Duodenal mucosa (tissue), 2 donors: Measurements from ENCODE around the gene PSMD6.

ENCODE experiments used
- H3K27ac ChIP-seq: one replicate; pipeline ENCODE4 v1.7.0; 2013; ENCODE audit warnings: low read depth, low read length
- H3K27me3 ChIP-seq, 2 donors: one replicate each; pipeline ENCODE4 v1.7.0; 2013; ENCODE audit warnings: low read length in 2 of 2, control low read depth in 1 of 2; ENCODE audit not compliant: insufficient read depth in 2 of 2, control insufficient read depth in 1 of 2
- H3K36me3 ChIP-seq, 2 donors: one replicate each; pipeline ENCODE4 v1.7.0; 2013; ENCODE audit warnings: low read length in 2 of 2, control low read depth in 1 of 2; ENCODE audit not compliant: insufficient read depth in 2 of 2, control insufficient read depth in 1 of 2
- H3K4me1 ChIP-seq, 2 donors: one replicate each; pipeline ENCODE4 v1.7.0; 2013; ENCODE audit warnings: low read length in 2 of 2, control low read depth in 1 of 2; ENCODE audit not compliant: insufficient read depth in 2 of 2, control insufficient read depth in 1 of 2
- H3K4me3 ChIP-seq, 2 donors: one replicate each; pipeline ENCODE4 v1.7.0; 2013; ENCODE audit warnings: low read length in 2 of 2, low read depth in 1 of 2
- H3K9ac ChIP-seq, 2 donors: one replicate each; pipeline ENCODE4 v1.7.0; 2013; ENCODE audit warnings: low read length in 2 of 2, low read depth in 1 of 2
- H3K9me3 ChIP-seq, 2 donors: one replicate each; pipeline ENCODE4 v1.7.0; 2013; ENCODE audit warnings: low read length in 2 of 2, control low read depth in 1 of 2; ENCODE audit not compliant: control insufficient read depth in 1 of 2

PSMD6 gene

GRCh38 chr3:64058566-64058965 lies 35.3 kb upstream of the PSMD6 start:
- Histone ChIP-seq H3K27me3 (peaks cover 0 to 3% of the 10 kb centered on the region in 2 donors), H3K36me3 (no peaks in the 10 kb centered on the region), H3K4me3 (no peak overlapping the region), H3K27ac (no peak overlapping the region), H3K9me3 (no peaks in the 10 kb centered on the region), H3K4me1 (no peaks in the 10 kb centered on the region), H3K9ac (no peak overlapping the region)

GRCh38 chr3:64057231-64057630 lies 33.9 kb upstream of the PSMD6 start:
- H3K4me3 ChIP-seq = no peak overlapping the region
- no peaks in the 10 kb centered on the region for H3K4me1 ChIP-seq
- H3K36me3 ChIP-seq = no peaks in the 10 kb centered on the region
- H3K27ac ChIP-seq = no peak overlapping the region
- H3K9me3 ChIP-seq = no peaks in the 10 kb centered on the region
- peaks cover 0 to 3% of the 10 kb centered on the region in 2 donors for H3K27me3 ChIP-seq
- H3K9ac ChIP-seq = no peak overlapping the region

DNA sequence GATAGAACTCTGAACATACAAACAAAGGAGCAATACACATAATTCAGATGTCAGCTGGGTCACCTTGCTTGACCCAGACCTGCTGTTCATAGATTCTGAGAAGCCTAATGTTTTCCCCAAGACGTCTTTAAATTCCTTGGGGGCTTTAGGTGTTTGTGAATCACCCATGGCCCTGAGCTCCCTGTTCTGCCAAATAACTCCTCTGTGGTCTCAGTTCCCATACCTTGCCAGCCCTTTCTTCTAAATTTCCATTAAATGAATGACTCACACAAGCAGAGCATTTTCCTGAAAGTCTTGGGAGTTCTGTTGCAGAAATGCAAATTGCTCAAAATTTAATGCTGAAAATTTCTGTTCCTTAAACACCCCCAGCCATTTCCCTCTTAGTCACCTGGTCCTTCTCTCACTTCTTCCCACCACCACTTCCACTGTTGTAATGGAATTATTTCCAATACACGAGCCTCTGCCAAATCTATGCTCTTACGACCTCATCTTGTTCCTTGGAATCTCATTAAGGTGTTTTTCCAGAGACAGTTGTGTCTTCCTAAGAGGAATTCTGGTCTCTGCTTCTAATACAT lies 33.4 kb upstream of the PSMD6 start:
- Histone ChIP-seq H3K27ac (no peak overlapping the region), H3K9ac (no peak overlapping the region), H3K4me1 (no peaks in the 10 kb centered on the region), H3K4me3 (no peak overlapping the region), H3K9me3 (no peaks in the 10 kb centered on the region), H3K27me3 (peaks cover 0 to 3% of the 10 kb centered on the region in 2 donors), H3K36me3 (no peaks in the 10 kb centered on the region)

GRCh38 chr3:64055076-64055475 lies 31.8 kb upstream of the PSMD6 start:
- Histone ChIP-seq H3K9ac (no peak overlapping the region), H3K4me1 (no peaks in the 10 kb centered on the region), H3K36me3 (no peaks in the 10 kb centered on the region), H3K4me3 (no peak overlapping the region), H3K9me3 (no peaks in the 10 kb centered on the region), H3K27me3 (peaks cover 0 to 3% of the 10 kb centered on the region in 2 donors), H3K27ac (no peak overlapping the region)

DNA sequence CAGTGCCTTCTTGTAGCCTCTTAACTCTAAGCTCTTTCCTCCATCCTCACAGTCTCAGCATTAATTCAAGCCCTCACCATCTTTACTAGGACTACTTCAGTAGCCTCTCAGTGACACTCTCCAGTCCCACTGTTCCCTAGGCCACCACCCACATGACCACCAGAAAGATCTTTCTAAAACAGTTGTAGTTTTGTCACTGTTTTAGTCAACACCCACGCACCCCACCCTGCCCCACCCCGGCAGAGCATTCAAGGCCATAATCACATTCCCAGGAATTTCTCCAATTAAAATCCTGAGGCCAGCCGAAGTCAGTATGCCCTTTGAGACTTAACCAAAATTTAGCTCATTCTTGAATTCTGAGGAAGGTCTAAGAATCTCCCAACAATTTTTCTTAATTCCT lies 31.2 kb upstream of the PSMD6 start:
- Histone ChIP-seq H3K27ac (no peak overlapping the region), H3K9me3 (no peaks in the 10 kb centered on the region)

DNA sequence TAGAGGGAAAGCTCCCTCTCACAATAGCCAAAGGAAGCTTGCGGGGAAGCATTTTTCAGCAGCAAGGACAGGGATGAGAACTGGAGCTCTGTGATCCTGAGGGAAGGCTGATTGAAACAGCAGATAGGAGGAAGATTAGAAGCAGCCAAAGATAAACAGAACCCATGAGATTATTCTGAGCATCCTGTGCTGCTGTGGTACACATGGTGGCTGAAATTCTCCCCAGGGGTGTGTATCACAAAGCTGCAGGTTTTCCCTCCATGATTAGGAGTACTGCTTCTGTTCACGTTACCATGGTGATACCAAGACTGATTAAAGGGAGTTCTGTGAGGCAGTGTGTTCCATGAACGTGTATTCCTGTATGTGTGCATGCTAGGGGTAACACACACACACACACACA lies 30.3 kb upstream of the PSMD6 start:
- Histone ChIP-seq H3K27ac (no peak overlapping the region), H3K4me1 (no peaks in the 10 kb centered on the region), H3K9me3 (no peaks in the 10 kb centered on the region), H3K36me3 (no peaks in the 10 kb centered on the region), H3K27me3 (peaks cover 0 to 3% of the 10 kb centered on the region in 2 donors), H3K9ac (no peak overlapping the region), H3K4me3 (no peak overlapping the region)

More for the DNA sequence above, 31.2 kb upstream of the PSMD6 start:
- no peaks in the 10 kb centered on the region for H3K4me1 ChIP-seq
- H3K9ac ChIP-seq = no peak overlapping the region
- peaks cover 0 to 3% of the 10 kb centered on the region in 2 donors for H3K27me3 ChIP-seq
- H3K36me3 ChIP-seq = no peaks in the 10 kb centered on the region
- H3K4me3 ChIP-seq = no peak overlapping the region

DNA sequence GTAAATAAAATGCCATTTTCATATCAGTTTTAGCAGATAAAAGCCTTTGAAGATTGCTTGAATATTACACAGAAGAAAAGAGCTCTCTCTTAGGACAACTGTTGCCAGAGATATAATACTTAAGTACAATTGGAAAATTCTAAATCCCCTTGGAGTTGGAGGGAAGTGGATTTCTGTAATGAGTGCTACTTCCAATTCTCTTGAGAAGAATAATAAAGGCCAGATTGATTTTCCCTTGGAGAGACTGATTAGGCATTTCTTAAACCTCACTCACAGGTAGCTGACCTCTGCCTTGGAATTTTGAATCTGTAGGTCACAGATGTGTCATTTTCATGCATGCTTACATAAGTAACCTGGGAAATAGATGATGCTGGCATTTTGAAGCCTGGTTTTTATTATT lies 29.8 kb upstream of the PSMD6 start:
- peaks cover 0 to 1% of the 10 kb centered on the region in 2 donors for H3K27me3 ChIP-seq
- no peaks in the 10 kb centered on the region for H3K9me3 ChIP-seq
- H3K36me3 ChIP-seq = no peaks in the 10 kb centered on the region
- no peak overlapping the region for H3K9ac ChIP-seq
- no peaks in the 10 kb centered on the region for H3K4me1 ChIP-seq
- H3K4me3 ChIP-seq = no peak overlapping the region
- no peak overlapping the region for H3K27ac ChIP-seq

- no peaks in the 10 kb centered on the region for H3K4me1 ChIP-seq
- H3K4me3 ChIP-seq = no peak overlapping the region
- H3K27ac ChIP-seq = no peak overlapping the region
- no peak overlapping the region for H3K9ac ChIP-seq
- no peaks in the 10 kb centered on the region for H3K9me3 ChIP-seq
- H3K36me3 ChIP-seq = no peaks in the 10 kb centered on the region
- peaks cover 0 to 6% of the 10 kb centered on the region in 2 donors for H3K27me3 ChIP-seq
Measured at GRCh38 chr3:64049832-64050231, 26.5 kb upstream of the PSMD6 start.

- peaks cover 0 to 6% of the 10 kb centered on the region in 2 donors for H3K27me3 ChIP-seq
- no peak overlapping the region for H3K27ac ChIP-seq
- no peaks in the 10 kb centered on the region for H3K36me3 ChIP-seq
- no peak overlapping the region for H3K4me3 ChIP-seq
- no peak overlapping the region for H3K9ac ChIP-seq
- no peaks in the 10 kb centered on the region for H3K9me3 ChIP-seq
- H3K4me1 ChIP-seq = no peaks in the 10 kb centered on the region
Measured at GRCh38 chr3:64049136-64049535, 25.8 kb upstream of the PSMD6 start.

GRCh38 chr3:64048631-64049061 lies 25.4 kb upstream of the PSMD6 start:
- Histone ChIP-seq H3K4me3 (no peak overlapping the region), H3K9me3 (no peaks in the 10 kb centered on the region), H3K4me1 (no peaks in the 10 kb centered on the region), H3K27ac (no peak overlapping the region), H3K27me3 (peaks cover 0 to 6% of the 10 kb centered on the region in 2 donors), H3K9ac (no peak overlapping the region), H3K36me3 (no peaks in the 10 kb centered on the region)

DNA sequence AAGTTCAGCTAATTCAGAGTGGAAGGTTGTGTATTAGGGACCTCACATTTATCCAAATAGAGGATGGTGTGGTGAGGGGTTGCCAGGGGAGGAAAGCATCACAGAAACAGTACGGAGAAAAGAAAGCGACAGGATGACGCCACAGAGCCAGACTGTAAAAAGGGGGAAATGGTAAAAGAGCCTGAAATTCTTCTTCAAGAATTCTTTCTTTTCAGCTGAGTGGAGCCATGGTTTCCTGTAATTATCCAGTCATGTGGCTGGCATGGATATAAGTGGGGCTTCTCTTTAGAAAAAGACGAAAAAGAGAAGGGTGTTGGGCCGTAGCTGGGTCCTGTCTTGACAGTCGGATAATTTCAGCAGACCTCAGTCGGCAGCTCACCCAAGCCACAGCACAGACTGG lies 24.5 kb upstream of the PSMD6 start:
- Histone ChIP-seq H3K9me3 (no peaks in the 10 kb centered on the region), H3K27ac (no peak overlapping the region), H3K4me1 (no peaks in the 10 kb centered on the region), H3K9ac (no peak overlapping the region), H3K36me3 (no peaks in the 10 kb centered on the region), H3K27me3 (peaks cover 0 to 6% of the 10 kb centered on the region in 2 donors), H3K4me3 (no peak overlapping the region)
